A549 (cell line): ENCODE results near the gene COL3A1. TPM values are rescaled to one million over a fixed set of nuclear protein-coding genes. Genes with fewer than 3 reads are reported as not detected.

Experiments used
- ATAC-seq, 2 experiments: fragments of 200-7000 bp in 1 of 2; fragments of >200 bp in 1 of 2; cut with Nextera tagmentation in 1 of 2; cut with Tn5 transposase in 1 of 2; 3 replicates each; pipeline versions ENCODE4 v1.8.0 to v1.9.1; 2018 to 2020; ENCODE audit warnings: mild to moderate bottlenecking in 1 of 2, moderate library complexity in 1 of 2
- CTCF ChIA-PET: fragments of 300-600 bp; sonication (Branson Sonifier 250); formaldehyde crosslinking; extraction: SDS; loops from one replicate; lab custom pipeline; 2021; ENCODE audit warnings: antibody characterized with exemption, inconsistent platforms; lab: Yijun Ruan, JAX
- POLR2A ChIA-PET: fragments of 350-600 bp; formaldehyde crosslinking; extraction: SDS; loops from one replicate; lab custom pipeline; 2021; ENCODE audit warnings: antibody characterized with exemption, inconsistent platforms; lab: Yijun Ruan, JAX
- DNase-seq, 2 experiments: peaks; one replicate each; pipeline versions ENCODE4 v3.0.0 to v3.0.0-alpha.2; 2011 to 2016; ENCODE audit warnings: low read depth in 1 of 2, low spot score in 1 of 2
- FAIRE-seq: peaks from 2 replicates; lab custom pipeline; 2011; peaks lifted over from hg19 to GRCh38; lab: Jason Lieb, UNC
- H3K27ac ChIP-seq, 2 experiments: fragments of >200 bp; sonication (Bioruptor Twin); formaldehyde crosslinking; 3 replicates each; pipeline ENCODE4 v1.5.1; 2016 to 2017
- H3K4me1 ChIP-seq: fragments of >200 bp; sonication (Bioruptor Twin); formaldehyde crosslinking; 3 replicates; pipeline ENCODE4 v1.6.1; 2016
- H3K4me2 ChIP-seq: fragments of >200 bp; sonication (Bioruptor Twin); formaldehyde crosslinking; 3 replicates; pipeline ENCODE4 v1.6.1; 2016
- H3K4me3 ChIP-seq: fragments of >200 bp; sonication (Bioruptor Twin); formaldehyde crosslinking; 3 replicates; pipeline ENCODE4 v1.5.1; 2016
- H3K9me3 ChIP-seq: fragments of >200 bp; sonication (Bioruptor Twin); formaldehyde crosslinking; 3 replicates; pipeline ENCODE4 v1.6.1; 2016
- ATOH8 ChIP-seq: fragments of 250-450 bp; sonication (Bioruptor Pico); IDR thresholded peaks from 2 replicates; pipeline ENCODE4 v1.5.0; 2020; ENCODE audit warnings: low read depth, mild to moderate bottlenecking, moderate library complexity
- BHLHE40 ChIP-seq: IDR thresholded peaks from 2 replicates; pipeline ENCODE4 v1.6.1; 2012; ENCODE audit warnings: low read depth, low read length, inconsistent platforms
- CEBPB ChIP-seq, 2 experiments: fragments of >200 bp in 1 of 2; sonication (Bioruptor Twin) in 1 of 2; formaldehyde crosslinking in 1 of 2; IDR thresholded peaks; 2 replicates each; pipeline ENCODE4 v1.6.1; 2012 to 2016
- CHD4 ChIP-seq: fragments of 200-600 bp; sonication (generic); IDR thresholded peaks from 2 replicates; pipeline ENCODE4 v1.6.1; 2016; ENCODE audit warnings: antibody characterized with exemption, mild to moderate bottlenecking, borderline replicate concordance
- EHMT2 ChIP-seq: fragments of 200-600 bp; sonication (generic); IDR thresholded peaks from 2 replicates; pipeline ENCODE4 v1.6.1; 2016; ENCODE audit warnings: antibody characterized with exemption, low read depth, mild to moderate bottlenecking, moderate library complexity
- ELK1 ChIP-seq: fragments of 150-350 bp; IDR thresholded peaks from 2 replicates; pipeline ENCODE4 v1.6.1; 2014; ENCODE audit warnings: low read depth, mild to moderate bottlenecking, low read length
- EP300 ChIP-seq, 2 experiments: fragments of >200 bp; sonication (Bioruptor Twin); formaldehyde crosslinking; IDR thresholded peaks; 2 replicates in 1 of 2; 3 replicates in 1 of 2; pipeline ENCODE4 v1.6.1; 2016 to 2017
- ESRRA ChIP-seq: fragments of 150-350 bp; IDR thresholded peaks from 2 replicates; pipeline ENCODE4 v1.6.1; 2014; ENCODE audit warnings: mild to moderate bottlenecking, low read length, borderline replicate concordance
- FOSB ChIP-seq: fragments of 250-450 bp; sonication (Bioruptor Pico); IDR thresholded peaks from 2 replicates; pipeline ENCODE4 v1.5.0; 2020; ENCODE audit warnings: mild to moderate bottlenecking, moderate library complexity
- FOXS1 ChIP-seq: fragments of 250-450 bp; sonication (Bioruptor Pico); IDR thresholded peaks from 2 replicates; pipeline ENCODE4 v1.5.0; 2020; ENCODE audit warnings: mild to moderate bottlenecking, moderate library complexity
- GATA3 ChIP-seq: IDR thresholded peaks from 2 replicates; pipeline ENCODE4 v1.6.1; 2012; ENCODE audit warnings: borderline replicate concordance
- HDAC2 ChIP-seq: fragments of 200-600 bp; sonication (generic); IDR thresholded peaks from 2 replicates; pipeline ENCODE4 v1.6.1; 2016
- HOXB13 ChIP-seq: fragments of 250-450 bp; sonication (Bioruptor Pico); IDR thresholded peaks from 2 replicates; pipeline ENCODE4 v1.5.0; 2020; ENCODE audit warnings: low read depth, mild to moderate bottlenecking, moderate library complexity
- HOXB5 ChIP-seq: fragments of 250-450 bp; sonication (Bioruptor Pico); IDR thresholded peaks from 2 replicates; pipeline ENCODE4 v1.5.0; 2020; ENCODE audit warnings: mild to moderate bottlenecking, moderate library complexity
- KDM1A ChIP-seq: fragments of 200-600 bp; sonication (generic); IDR thresholded peaks from 2 replicates; pipeline ENCODE4 v1.6.1; 2016; ENCODE audit warnings: low read depth, mild to moderate bottlenecking
- KDM5A ChIP-seq: fragments of 200-600 bp; sonication (generic); IDR thresholded peaks from 2 replicates; pipeline ENCODE4 v1.6.1; 2016; ENCODE audit warnings: antibody characterized with exemption, mild to moderate bottlenecking
- NPAS2 ChIP-seq: fragments of 250-450 bp; sonication (Bioruptor Pico); IDR thresholded peaks from 2 replicates; pipeline ENCODE4 v1.8.0; 2022; ENCODE audit warnings: mild to moderate bottlenecking, moderate library complexity, borderline replicate concordance
- RNF2 ChIP-seq: fragments of 200-600 bp; sonication (generic); IDR thresholded peaks from 2 replicates; pipeline ENCODE4 v1.6.1; 2016; ENCODE audit warnings: low read depth, mild to moderate bottlenecking, antibody characterized with exemption, moderate library complexity, borderline replicate concordance
- TFCP2L1 ChIP-seq: fragments of 250-450 bp; sonication (Bioruptor Pico); IDR thresholded peaks from 2 replicates; pipeline ENCODE4 v1.5.0; 2021; ENCODE audit warnings: mild to moderate bottlenecking
- TP53 ChIP-seq: fragments of 250-450 bp; sonication (Bioruptor Pico); IDR thresholded peaks from 2 replicates; pipeline ENCODE4 v1.5.0; 2021; ENCODE audit warnings: mild to moderate bottlenecking, moderate library complexity
- ZNF302 ChIP-seq: fragments of 250-450 bp; sonication (Bioruptor Pico); IDR thresholded peaks from 2 replicates; pipeline ENCODE4 v1.9.0; 2021; ENCODE audit warnings: inconsistent platforms, mild to moderate bottlenecking, moderate library complexity
- ZSCAN20 ChIP-seq: fragments of 250-450 bp; sonication (Bioruptor Pico); IDR thresholded peaks from 2 replicates; pipeline ENCODE4 v1.8.0; 2022; ENCODE audit warnings: mild to moderate bottlenecking, moderate library complexity
- WGBS: methylation state at CpG from one replicate; pipeline ENCODE4 v1.1.6; 2017; ENCODE audit errors: missing lambda C conversion rate; 5-methylcytosine and 5-hydroxymethylcytosine counted together
- polyA plus RNA-seq, 4 experiments: library from polyadenylated mRNA; depleted of rRNA in 3 of 4; stranded (reverse); fragments of >200 nt; fragmentation: RNase III in 1 of 4; extraction: RNeasy Plus Mini Kit Qiagen cat#74134 plus additional on column Dnase treatment in 1 of 4; gene quantifications; 2 replicates in 3 of 4; 3 replicates in 1 of 4; pipeline ENCODE4 v1.2.3, GENCODE V29; 2011 to 2017
- TF ChIP-seq, protein P1 (sequence below): fragments of 250-450 bp; sonication (Bioruptor Pico); IDR thresholded peaks from 2 replicates; pipeline ENCODE4 v1.5.0; 2021; ENCODE audit warnings: mild to moderate bottlenecking, moderate library complexity, borderline replicate concordance
- TF ChIP-seq, protein P2 (sequence below): fragments of >200 bp; sonication (Bioruptor Twin); formaldehyde crosslinking; IDR thresholded peaks from 3 replicates; pipeline ENCODE4 v1.6.1; 2016
- TF ChIP-seq, protein P3 (sequence below): fragments of >200 bp; sonication (Bioruptor Twin); formaldehyde crosslinking; IDR thresholded peaks from 3 replicates; pipeline ENCODE4 v1.5.1; 2016

COL3A1 gene
- polyA plus RNA-seq, 2 of the 4 experiments (the other 2 are of a cell fraction), result 0.70 to 3.2 TPM

- WGBS, result 60% methylated on average over 2 of the region's 2 CpGs
- CTCF ChIA-PET, result no interaction called here
- no peak overlapping the region for H3K4me2 ChIP-seq
- ATAC-seq, result no peak
- no peak for FAIRE-seq
- TF ChIP-seq KDM5A (no peak), EHMT2 (no peak), FOXS1 (CRISPR knock-in tag) (no peak), ESRRA (no peak), KDM1A (no peak), GATA3 (no peak), ELK1 (no peak), NPAS2 (CRISPR knock-in tag) (no peak), HOXB13 (no peak), FOSB (no peak), CEBPB (IDR thresholded peaks at IDR 0.05) (no peak)
- TF ChIP-seq, protein P1, sequence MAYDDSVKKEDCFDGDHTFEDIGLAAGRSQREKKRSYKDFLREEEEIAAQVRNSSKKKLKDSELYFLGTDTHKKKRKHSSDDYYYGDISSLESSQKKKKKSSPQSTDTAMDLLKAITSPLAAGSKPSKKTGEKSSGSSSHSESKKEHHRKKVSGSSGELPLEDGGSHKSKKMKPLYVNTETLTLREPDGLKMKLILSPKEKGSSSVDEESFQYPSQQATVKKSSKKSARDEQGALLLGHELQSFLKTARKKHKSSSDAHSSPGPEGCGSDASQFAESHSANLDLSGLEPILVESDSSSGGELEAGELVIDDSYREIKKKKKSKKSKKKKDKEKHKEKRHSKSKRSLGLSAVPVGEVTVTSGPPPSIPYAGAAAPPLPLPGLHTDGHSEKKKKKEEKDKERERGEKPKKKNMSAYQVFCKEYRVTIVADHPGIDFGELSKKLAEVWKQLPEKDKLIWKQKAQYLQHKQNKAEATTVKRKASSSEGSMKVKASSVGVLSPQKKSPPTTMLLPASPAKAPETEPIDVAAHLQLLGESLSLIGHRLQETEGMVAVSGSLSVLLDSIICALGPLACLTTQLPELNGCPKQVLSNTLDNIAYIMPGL (CRISPR knock-in tag), result no peak
- TF ChIP-seq, all 56 proteins: peak for 0
- H3K4me3 ChIP-seq, result no peak overlapping the region
- POLR2A ChIA-PET, result no interaction called here
- H3K27ac ChIP-seq, result no peak overlapping the region
- H3K4me1 ChIP-seq, result no peaks in the 10 kb centered on the region
- DNase-seq, result no peak
- no peaks in the 10 kb centered on the region for H3K9me3 ChIP-seq
These were observed 40.4 kb downstream of the COL3A1 start for GRCh38 chr2:189014449-189015138.

GRCh38 chr2:189015359-189015758, 41.2 kb downstream of the COL3A1 start:
- Histone ChIP-seq H3K9me3 (no peaks in the 10 kb centered on the region), H3K4me2 (no peak overlapping the region), H3K4me1 (no peaks in the 10 kb centered on the region), H3K27ac (no peak overlapping the region), H3K4me3 (no peak overlapping the region)
- CTCF ChIA-PET, result no interaction called here
- POLR2A ChIA-PET, result no interaction called here
- TF ChIP-seq CHD4 (no peak), ZNF302 (CRISPR knock-in tag) (no peak), HDAC2 (no peak), EP300 (IDR thresholded peaks at IDR 0.05) (no peak)
- ATAC-seq (no peak), DNase-seq (no peak), FAIRE-seq (no peak)
- WGBS, result 31% methylated on average over 1 of the region's 1 CpG

DNA sequence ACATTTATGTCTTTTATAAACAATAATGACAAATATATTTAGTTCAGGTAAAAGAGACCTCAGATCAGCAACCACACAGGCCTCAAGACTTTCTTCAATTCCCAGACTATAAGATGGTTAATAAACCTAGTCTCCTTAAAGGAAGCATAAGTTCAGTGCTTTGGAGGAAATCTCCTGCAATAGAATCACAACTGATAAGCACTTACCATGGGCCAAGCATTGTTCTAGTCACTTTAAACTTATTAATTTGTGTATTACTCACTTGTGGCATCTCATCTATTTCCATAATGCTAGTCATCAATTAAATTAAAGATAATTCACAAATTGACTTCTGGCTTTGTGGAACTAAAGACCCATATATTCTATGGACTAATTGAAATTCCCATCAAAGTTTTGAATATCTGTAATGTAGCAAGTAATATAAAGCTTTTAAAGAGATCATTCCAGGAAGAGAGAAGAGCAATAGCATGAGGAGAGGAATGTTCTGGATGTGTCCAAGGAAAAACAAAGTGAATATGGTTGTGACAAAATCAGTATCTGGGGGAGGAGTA, 42.2 kb downstream of the COL3A1 start:
- ChIA-PET POLR2A (no interaction called here), CTCF (no interaction called here)
- no peak for ATAC-seq
- no peak for DNase-seq
- no peak for FAIRE-seq
- Histone ChIP-seq H3K27ac (no peak overlapping the region), H3K4me2 (no peak overlapping the region), H3K9me3 (no peaks in the 10 kb centered on the region), H3K4me3 (no peak overlapping the region), H3K4me1 (no peaks in the 10 kb centered on the region)
- no peak for TF ChIP-seq TFCP2L1 (CRISPR knock-in tag)
- no peak for TF ChIP-seq ZSCAN20 (CRISPR knock-in tag)
- TF ChIP-seq NPAS2 (CRISPR knock-in tag), result no peak
- TF ChIP-seq ATOH8 (CRISPR knock-in tag), result no peak
- TF ChIP-seq RNF2, result no peak
- TF ChIP-seq FOXS1 (CRISPR knock-in tag), result no peak
- TF ChIP-seq ESRRA, result no peak
- no peak for TF ChIP-seq BHLHE40
- no peak for TF ChIP-seq HOXB5 (CRISPR knock-in tag)
- TF ChIP-seq FOSB, result no peak
- no peak for TF ChIP-seq EHMT2
- TF ChIP-seq KDM1A, result no peak
- TF ChIP-seq, protein P2, sequence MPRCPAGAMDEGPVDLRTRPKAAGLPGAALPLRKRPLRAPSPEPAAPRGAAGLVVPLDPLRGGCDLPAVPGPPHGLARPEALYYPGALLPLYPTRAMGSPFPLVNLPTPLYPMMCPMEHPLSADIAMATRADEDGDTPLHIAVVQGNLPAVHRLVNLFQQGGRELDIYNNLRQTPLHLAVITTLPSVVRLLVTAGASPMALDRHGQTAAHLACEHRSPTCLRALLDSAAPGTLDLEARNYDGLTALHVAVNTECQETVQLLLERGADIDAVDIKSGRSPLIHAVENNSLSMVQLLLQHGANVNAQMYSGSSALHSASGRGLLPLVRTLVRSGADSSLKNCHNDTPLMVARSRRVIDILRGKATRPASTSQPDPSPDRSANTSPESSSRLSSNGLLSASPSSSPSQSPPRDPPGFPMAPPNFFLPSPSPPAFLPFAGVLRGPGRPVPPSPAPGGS, result no peak
- TF ChIP-seq TP53 (CRISPR knock-in tag), result no peak
- TF ChIP-seq ELK1, result no peak
- TF ChIP-seq, protein P3, sequence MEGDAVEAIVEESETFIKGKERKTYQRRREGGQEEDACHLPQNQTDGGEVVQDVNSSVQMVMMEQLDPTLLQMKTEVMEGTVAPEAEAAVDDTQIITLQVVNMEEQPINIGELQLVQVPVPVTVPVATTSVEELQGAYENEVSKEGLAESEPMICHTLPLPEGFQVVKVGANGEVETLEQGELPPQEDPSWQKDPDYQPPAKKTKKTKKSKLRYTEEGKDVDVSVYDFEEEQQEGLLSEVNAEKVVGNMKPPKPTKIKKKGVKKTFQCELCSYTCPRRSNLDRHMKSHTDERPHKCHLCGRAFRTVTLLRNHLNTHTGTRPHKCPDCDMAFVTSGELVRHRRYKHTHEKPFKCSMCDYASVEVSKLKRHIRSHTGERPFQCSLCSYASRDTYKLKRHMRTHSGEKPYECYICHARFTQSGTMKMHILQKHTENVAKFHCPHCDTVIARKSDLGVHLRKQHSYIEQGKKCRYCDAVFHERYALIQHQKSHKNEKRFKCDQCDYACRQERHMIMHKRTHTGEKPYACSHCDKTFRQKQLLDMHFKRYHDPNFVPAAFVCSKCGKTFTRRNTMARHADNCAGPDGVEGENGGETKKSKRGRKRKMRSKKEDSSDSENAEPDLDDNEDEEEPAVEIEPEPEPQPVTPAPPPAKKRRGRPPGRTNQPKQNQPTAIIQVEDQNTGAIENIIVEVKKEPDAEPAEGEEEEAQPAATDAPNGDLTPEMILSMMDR, result no peak
